CD14-positive monocyte (primary cell): Measurements from ENCODE around the gene ZBBX. TPM values are rescaled to one million over a fixed set of nuclear protein-coding genes. Genes with fewer than 3 reads are reported as not detected.

Experiments
- DNase-seq, 3 donors: peaks; one replicate each; pipeline ENCODE4 v3.0.0-alpha.2; 2011 to 2022
- H2AFZ ChIP-seq: 2 replicates; pipeline ENCODE4 v1.6.0; 2012; ENCODE audit warnings: mild to moderate bottlenecking, low read depth, low read length, inconsistent platforms; ENCODE audit not compliant: insufficient read depth, poor library complexity, severe bottlenecking
- H3K27ac ChIP-seq, 2 donors: 1 replicate in 1 of 2; 2 replicates in 1 of 2; pipeline ENCODE4 v1.5.1; 2012 to 2013; ENCODE audit warnings: low read length in 2 of 2, control low read depth in 1 of 2, inconsistent platforms in 1 of 2, low read depth in 1 of 2, mild to moderate bottlenecking in 1 of 2
- H3K27me3 ChIP-seq, 2 donors: one replicate each; pipeline versions ENCODE4 v1.6.0 to v1.6.1; 2011 to 2013; ENCODE audit warnings: low read length in 2 of 2; ENCODE audit not compliant: control insufficient read depth in 2 of 2, insufficient read depth in 2 of 2
- H3K36me3 ChIP-seq, 2 donors: replicated peaks in 1 of 2; 1 replicate in 1 of 2; 2 replicates in 1 of 2; pipeline versions ENCODE4 v1.5.1 to v1.6.1; 2012 to 2013; ENCODE audit warnings: low read length in 2 of 2, control low read depth in 1 of 2, inconsistent platforms in 1 of 2, mild to moderate bottlenecking in 1 of 2; ENCODE audit not compliant: insufficient read depth in 2 of 2, control insufficient read depth in 1 of 2
- H3K4me1 ChIP-seq, 2 donors: 1 replicate in 1 of 2; 2 replicates in 1 of 2; pipeline versions ENCODE4 v1.5.1 to v1.6.1; 2012 to 2013; ENCODE audit warnings: low read length in 2 of 2, control low read depth in 1 of 2, inconsistent platforms in 1 of 2, mild to moderate bottlenecking in 1 of 2, moderate library complexity in 1 of 2; ENCODE audit not compliant: insufficient read depth in 2 of 2, control insufficient read depth in 1 of 2
- H3K4me2 ChIP-seq: replicated peaks from 2 replicates; pipeline ENCODE3; 2012; ENCODE audit warnings: low read length, moderate library complexity, mild to moderate bottlenecking; ENCODE audit not compliant: poor library complexity, severe bottlenecking; ENCODE audit errors: extremely low read depth
- H3K4me3 ChIP-seq, 3 experiments: fragments of 200-600 bp in 1 of 3; sonication (generic) in 1 of 3; replicated peaks in 1 of 3; 1 replicate in 2 of 3; 2 replicates in 1 of 3; pipeline ENCODE4 v1.5.1; 2011 to 2013; ENCODE audit warnings: low read length in 3 of 3, mild to moderate bottlenecking in 3 of 3, control low read depth in 2 of 3, low read depth in 2 of 3, inconsistent platforms in 1 of 3, moderate library complexity in 1 of 3
- H3K79me2 ChIP-seq: 2 replicates; pipeline ENCODE4 v1.6.0; 2012; ENCODE audit warnings: mild to moderate bottlenecking, control low read depth, inconsistent platforms, low read length, moderate library complexity; ENCODE audit not compliant: insufficient read depth
- H3K9ac ChIP-seq: 2 replicates; pipeline ENCODE4 v1.6.0; 2017; ENCODE audit warnings: low read length, mild to moderate bottlenecking; ENCODE audit not compliant: insufficient read depth, poor library complexity, severe bottlenecking
- H3K9me3 ChIP-seq, 2 donors: replicated peaks in 1 of 2; 1 replicate in 1 of 2; 2 replicates in 1 of 2; pipeline versions ENCODE4 v1.5.1 to v1.6.1; 2012 to 2013; ENCODE audit warnings: low read length in 2 of 2, control low read depth in 1 of 2; ENCODE audit not compliant: control insufficient read depth in 1 of 2, insufficient read depth in 1 of 2
- H4K20me1 ChIP-seq: 2 replicates; pipeline ENCODE4 v1.6.0; 2012; ENCODE audit warnings: mild to moderate bottlenecking, low read length, control low read depth, moderate library complexity; ENCODE audit not compliant: insufficient read depth
- H3K27ac Mint-ChIP-seq, 7 donors: one replicate each; pipeline ENCODE4 v1.8.0; 2020; ENCODE audit warnings: mild to moderate bottlenecking in 7 of 7, mixed read lengths in 7 of 7, moderate library complexity in 6 of 7, inconsistent platforms in 2 of 7
- H3K27me3 Mint-ChIP-seq, 3 donors: one replicate each; pipeline ENCODE4 v1.8.0; 2021 to 2022; ENCODE audit warnings: low read depth in 3 of 3, mild to moderate bottlenecking in 3 of 3, mixed read lengths in 3 of 3, moderate library complexity in 3 of 3, inconsistent platforms in 1 of 3
- H3K36me3 Mint-ChIP-seq, 2 donors: one replicate each; pipeline ENCODE4 v1.8.0; 2020; ENCODE audit warnings: mixed read lengths in 2 of 2, inconsistent platforms in 1 of 2, mild to moderate bottlenecking in 1 of 2
- H3K4me1 Mint-ChIP-seq: one replicate; pipeline ENCODE4 v1.8.0; 2020; ENCODE audit warnings: mild to moderate bottlenecking, mixed read lengths
- H3K4me3 Mint-ChIP-seq, 2 donors: one replicate each; pipeline ENCODE4 v1.8.0; 2020; ENCODE audit warnings: mild to moderate bottlenecking in 2 of 2, mixed read lengths in 2 of 2, moderate library complexity in 1 of 2
- H3K9me3 Mint-ChIP-seq, 7 donors: one replicate each; pipeline ENCODE4 v1.8.0; 2020 to 2022; ENCODE audit warnings: mixed read lengths in 7 of 7, mild to moderate bottlenecking in 6 of 7, moderate library complexity in 6 of 7, inconsistent platforms in 2 of 7
- CTCF ChIP-seq: fragments of 200-600 bp; IDR thresholded peaks from one replicate; pipeline ENCODE4 v1.8.0; 2022; ENCODE audit warnings: antibody characterized with exemption, mild to moderate bottlenecking
- WGBS: methylation state at CpG from one replicate; pipeline ENCODE4 v1.1.5; 2013; ENCODE audit warnings: missing lambda C conversion rate; ENCODE audit not compliant: insufficient coverage; 5-methylcytosine and 5-hydroxymethylcytosine counted together
- intact Hi-C, 2 donors: fragments of 100-400 bp; cut with micrococcal nuclease; formaldehyde crosslinking; loops; one replicate each; pipeline versions ENCODE4 v1.15.0 to v1.15.1; 2023
- polyA plus RNA-seq, 3 donors: library from polyadenylated mRNA; depleted of rRNA in 1 of 3; unstranded in 2 of 3; stranded (reverse) in 1 of 3; fragments of 300-500 nt in 2 of 3; fragments of >200 nt in 1 of 3; fragmentation: Illumina TruSeq in 2 of 3; gene quantifications; 1 replicate in 2 of 3; 2 replicates in 1 of 3; pipeline ENCODE4 v1.2.3, GENCODE V29; 2012 to 2021

The ZBBX gene
- polyA plus RNA-seq, 3 donors = not detected

GRCh38 chr3:167318996-167319615 lies 61.0 kb downstream of the ZBBX start:
- DNase-seq = no peak
- intact Hi-C loops = no loop called here
- Histone ChIP-seq H3K27ac (no peak overlapping the region), H3K27me3 (no peaks in the 10 kb centered on the region), H2AFZ (no peak overlapping the region), H4K20me1 (no peaks in the 10 kb centered on the region), H3K4me2 (no peak overlapping the region), H3K79me2 (no peaks in the 10 kb centered on the region), H3K36me3 (no peaks in the 10 kb centered on the region), H3K4me3 (no peak overlapping the region), H3K9ac (no peak overlapping the region), H3K4me1 (no peaks in the 10 kb centered on the region), H3K9me3 (no peaks in the 10 kb centered on the region)
- H3K27ac Mint-ChIP-seq = no peak overlapping the region
- H3K4me3 Mint-ChIP-seq = no peak overlapping the region
- peaks cover 0 to 6% (median 2%) of the 10 kb centered on the region in 7 donors for H3K9me3 Mint-ChIP-seq
- no peak for TF ChIP-seq CTCF
- 0% methylated on average over 1 of the region's 2 CpGs for WGBS
- H3K36me3 Mint-ChIP-seq = no peaks in the 10 kb centered on the region
- H3K4me1 Mint-ChIP-seq = peaks cover 7% of the 10 kb centered on the region
- no peaks in the 10 kb centered on the region for H3K27me3 Mint-ChIP-seq

- Histone ChIP-seq H3K9ac (no peak overlapping the region), H3K79me2 (no peaks in the 10 kb centered on the region), H3K4me2 (no peak overlapping the region), H4K20me1 (no peaks in the 10 kb centered on the region), H3K4me3 (no peak overlapping the region), H3K27ac (no peak overlapping the region), H2AFZ (no peak overlapping the region), H3K4me1 (no peaks in the 10 kb centered on the region), H3K27me3 (no peaks in the 10 kb centered on the region), H3K9me3 (no peaks in the 10 kb centered on the region), H3K36me3 (no peaks in the 10 kb centered on the region)
- no peaks in the 10 kb centered on the region for H3K36me3 Mint-ChIP-seq
- no CpG with 5 or more reads among the region's 2 CpGs for WGBS
- H3K4me1 Mint-ChIP-seq = peaks cover 7% of the 10 kb centered on the region
- intact Hi-C loops = no loop called here
- peaks cover 0 to 8% (median 2%) of the 10 kb centered on the region in 7 donors for H3K9me3 Mint-ChIP-seq
- H3K27me3 Mint-ChIP-seq = no peaks in the 10 kb centered on the region
- TF ChIP-seq CTCF = no peak
- no peak overlapping the region for H3K4me3 Mint-ChIP-seq
- no peak for DNase-seq
- no peak overlapping the region for H3K27ac Mint-ChIP-seq
These were observed 61.8 kb downstream of the ZBBX start for GRCh38 chr3:167318306-167318705.
